HepG2 (cell line): ENCODE data around the gene CCDC86. TPM values are rescaled to one million over a fixed set of nuclear protein-coding genes. Genes with fewer than 3 reads are reported as not detected.
A peak's percentile ranks its signal among the peaks of the same experiment; 100 is the strongest.

Source experiments
- ATAC-seq: fragments of 200-7000 bp; cut with Tn5 transposase; 3 replicates; pipeline ENCODE4 v1.9.1; 2020; ENCODE audit warnings: mild to moderate bottlenecking, moderate library complexity
- BruUV-seq: library from RNA; stranded (reverse); fragments of 400-500 nt; replicated peaks from 2 replicates; lab custom pipeline; 2021; lab: Mats Ljungman, UMichigan
- CTCF ChIA-PET: fragments of 300-600 bp; formaldehyde crosslinking; extraction: SDS; loops from one replicate; lab custom pipeline; 2021; ENCODE audit warnings: low total read pairs, inconsistent platforms, low intra/inter-chr PET ratio; lab: Yijun Ruan, JAX
- POLR2A ChIA-PET: fragments of 350-600 bp; sonication (Branson Sonifier 250); formaldehyde crosslinking; loops from one replicate; lab custom pipeline; 2020; ENCODE audit warnings: antibody characterized with exemption, inconsistent platforms; lab: Yijun Ruan, JAX
- DNase-seq: peaks from one replicate; pipeline ENCODE4 v3.0.0-alpha.2; 2015; ENCODE audit warnings: low spot score
- FAIRE-seq: peaks from 3 replicates; lab custom pipeline; 2011; peaks lifted over from hg19 to GRCh38; lab: Jason Lieb, UNC
- H2AFZ ChIP-seq: one replicate; pipeline ENCODE4 v1.6.1; 2011; ENCODE audit warnings: low read length, inconsistent platforms
- H3K27ac ChIP-seq: fragments of 300-600 bp; 3 replicates; pipeline ENCODE4 v1.8.0; 2011; ENCODE audit warnings: mixed run types, mild to moderate bottlenecking, mixed read lengths, low read length, inconsistent platforms; ENCODE audit not compliant: insufficient read depth; ENCODE audit errors: extremely low read length
- H3K27me3 ChIP-seq, 2 experiments: fragments of 200-600 bp in 1 of 2; 2 replicates in 1 of 2; 3 replicates in 1 of 2; pipeline versions ENCODE4 v1.6.0 to v1.8.0; 2011; ENCODE audit warnings: low read length in 2 of 2, mild to moderate bottlenecking in 2 of 2, moderate library complexity in 2 of 2, inconsistent platforms in 1 of 2; ENCODE audit not compliant: insufficient read depth in 2 of 2, control insufficient read depth in 1 of 2
- H3K36me3 ChIP-seq, 2 experiments: fragments of 200-600 bp in 1 of 2; replicated peaks in 1 of 2; 2 replicates in 1 of 2; 3 replicates in 1 of 2; pipeline versions ENCODE4 v1.5.1 to v1.8.0; 2011; ENCODE audit warnings: low read length in 2 of 2, inconsistent platforms in 1 of 2; ENCODE audit not compliant: insufficient read depth in 2 of 2, control insufficient read depth in 1 of 2
- H3K4me1 ChIP-seq: 2 replicates; pipeline ENCODE4 v1.5.1; 2012; ENCODE audit warnings: low read length, inconsistent platforms; ENCODE audit not compliant: insufficient read depth
- H3K4me2 ChIP-seq: 2 replicates; pipeline ENCODE4 v1.6.0; 2011; ENCODE audit warnings: low read depth, low read length, inconsistent platforms
- H3K4me3 ChIP-seq, 3 experiments: fragments of 200-600 bp in 1 of 3; sonication (generic), shearing (Covaris generic) in 1 of 3; replicated peaks in 1 of 3; 2 replicates each; pipeline ENCODE4 v1.5.1; 2011 to 2016; ENCODE audit warnings: low read length in 3 of 3, inconsistent platforms in 2 of 3, low read depth in 2 of 3, mild to moderate bottlenecking in 2 of 3, control low read depth in 1 of 3, mixed read lengths in 1 of 3; ENCODE audit not compliant: insufficient read depth in 1 of 3
- H3K79me2 ChIP-seq: one replicate; pipeline ENCODE4 v1.6.1; 2011; ENCODE audit warnings: low read length, inconsistent platforms; ENCODE audit not compliant: insufficient read depth
- H3K9ac ChIP-seq: 2 replicates; pipeline ENCODE4 v1.6.0; 2011; ENCODE audit warnings: mild to moderate bottlenecking, low read depth, low read length, inconsistent platforms; ENCODE audit not compliant: insufficient read depth
- H3K9me3 ChIP-seq: 2 replicates; pipeline ENCODE4 v1.5.1; 2012; ENCODE audit warnings: mild to moderate bottlenecking, low read length
- H4K20me1 ChIP-seq: 2 replicates; pipeline ENCODE4 v1.6.0; 2011; ENCODE audit warnings: inconsistent platforms, mild to moderate bottlenecking, low read length, moderate library complexity; ENCODE audit not compliant: insufficient read depth
- HOXA5 ChIP-seq: sonication (generic); formaldehyde crosslinking; IDR thresholded peaks from 2 replicates; pipeline ENCODE4 v1.4.0; 2020; ENCODE audit warnings: missing genetic modification reagents
- MLX ChIP-seq: IDR thresholded peaks from 2 replicates; pipeline ENCODE4 v1.6.1; 2016
- NAIF1 ChIP-seq: sonication (generic); formaldehyde crosslinking; IDR thresholded peaks from 2 replicates; pipeline ENCODE4 v1.5.0; 2020; ENCODE audit warnings: mild to moderate bottlenecking, missing genetic modification reagents, borderline replicate concordance
- PCBP2 ChIP-seq: fragments of 200-400 bp; formaldehyde crosslinking; optimal IDR thresholded peaks from 2 replicates; pipeline ENCODE3; 2018; ENCODE audit warnings: low read length, low read depth; ENCODE audit not compliant: poor library complexity, severe bottlenecking
- PHB2 ChIP-seq: fragments of 450-650 bp; IDR thresholded peaks from 2 replicates; pipeline ENCODE4 v1.6.1; 2018; ENCODE audit not compliant: partially characterized antibody
- PHF8 ChIP-seq: sonication (generic); formaldehyde crosslinking; IDR thresholded peaks from 2 replicates; pipeline ENCODE4 v1.5.0; 2020; ENCODE audit warnings: missing genetic modification reagents
- TOE1 ChIP-seq: sonication (generic); formaldehyde crosslinking; IDR thresholded peaks from 2 replicates; pipeline ENCODE4 v1.4.0; 2020; ENCODE audit warnings: mild to moderate bottlenecking, missing genetic modification reagents
- ZHX1 ChIP-seq: sonication (generic); formaldehyde crosslinking; IDR thresholded peaks from 2 replicates; pipeline ENCODE4 v1.8.1; 2022; ENCODE audit warnings: low read depth, mild to moderate bottlenecking, missing genetic modification reagents
- ZNF33A ChIP-seq: sonication (generic); formaldehyde crosslinking; IDR thresholded peaks from 2 replicates; pipeline ENCODE4 v1.5.1; 2020; ENCODE audit warnings: missing genetic modification reagents, mild to moderate bottlenecking, moderate library complexity, borderline replicate concordance
- ZNF546 ChIP-seq: sonication (generic); formaldehyde crosslinking; conservative IDR thresholded peaks from 2 replicates; pipeline ENCODE4 v1.8.1; 2023; ENCODE audit warnings: mild to moderate bottlenecking, missing genetic modification reagents
- ZNF644 ChIP-seq: IDR thresholded peaks from 2 replicates; pipeline ENCODE4 v1.6.1; 2016; ENCODE audit warnings: low read depth
- ZNF678 ChIP-seq: sonication (generic); formaldehyde crosslinking; IDR thresholded peaks from 2 replicates; pipeline ENCODE4 v1.4.0; 2020; ENCODE audit warnings: mild to moderate bottlenecking, missing genetic modification reagents
- ZNF703 ChIP-seq: sonication (generic); formaldehyde crosslinking; IDR thresholded peaks from 2 replicates; pipeline ENCODE4 v1.5.1; 2020; ENCODE audit warnings: missing genetic modification reagents, mild to moderate bottlenecking, moderate library complexity, borderline replicate concordance
- ZNF878 ChIP-seq: sonication (generic); formaldehyde crosslinking; IDR thresholded peaks from 2 replicates; pipeline ENCODE4 v1.8.1; 2023; ENCODE audit warnings: mild to moderate bottlenecking, missing genetic modification reagents, moderate library complexity
- WGBS: methylation state at CpG from one replicate; pipeline ENCODE4 v1.1.6; 2017; ENCODE audit warnings: low lambda C conversion rate; 5-methylcytosine and 5-hydroxymethylcytosine counted together
- in situ Hi-C: cut with HindIII; loops from 2 replicates; pipeline ENCODE4 v1.10.0; 2017; ENCODE audit warnings: low pct_unique_long_range_greater_than_20kb; ENCODE audit not compliant: extremely low pct_ligation_motif_present
- intact Hi-C: fragments of 100-400 bp; cut with micrococcal nuclease; formaldehyde crosslinking; loops from one replicate; pipeline ENCODE4 v1.10.0; 2022; ENCODE audit not compliant: unreplicated experiment
- polyA plus RNA-seq, 8 experiments: library from polyadenylated mRNA; depleted of rRNA in 3 of 8; stranded (reverse) in 7 of 8; unstranded in 1 of 8; fragments of >200 nt; fragmentation: Illumina TruSeq in 4 of 8; extraction: Trizol in 4 of 8; gene quantifications; 2 replicates each; pipeline versions ENCODE4 v1.2.1 to v1.2.3, GENCODE V29; 2011 to 2016; ENCODE audit warnings: low read depth in 4 of 8, missing spikeins in 1 of 8, mixed read lengths in 1 of 8; ENCODE audit not compliant: insufficient read depth in 1 of 8
- total RNA-seq, 5 experiments: library from RNA; depleted of rRNA; stranded (reverse); fragments of >200 nt; fragmentation: Illumina TruSeq; extraction: Trizol; gene quantifications; 2 replicates each; pipeline ENCODE4 v1.2.3, GENCODE V29; 2016; ENCODE audit warnings: low read depth in 1 of 5
- TF ChIP-seq, protein P1 (sequence below): sonication (generic); IDR thresholded peaks from 2 replicates; pipeline ENCODE4 v1.6.1; 2016; ENCODE audit warnings: low read depth, borderline replicate concordance

CCDC86 gene
- total and polyA plus RNA-seq, 2 of the 13 experiments (the other 11 are each of a cell fraction or from before 2014, with no cell fraction given), result 33.8 to 37.6 TPM

DNA sequence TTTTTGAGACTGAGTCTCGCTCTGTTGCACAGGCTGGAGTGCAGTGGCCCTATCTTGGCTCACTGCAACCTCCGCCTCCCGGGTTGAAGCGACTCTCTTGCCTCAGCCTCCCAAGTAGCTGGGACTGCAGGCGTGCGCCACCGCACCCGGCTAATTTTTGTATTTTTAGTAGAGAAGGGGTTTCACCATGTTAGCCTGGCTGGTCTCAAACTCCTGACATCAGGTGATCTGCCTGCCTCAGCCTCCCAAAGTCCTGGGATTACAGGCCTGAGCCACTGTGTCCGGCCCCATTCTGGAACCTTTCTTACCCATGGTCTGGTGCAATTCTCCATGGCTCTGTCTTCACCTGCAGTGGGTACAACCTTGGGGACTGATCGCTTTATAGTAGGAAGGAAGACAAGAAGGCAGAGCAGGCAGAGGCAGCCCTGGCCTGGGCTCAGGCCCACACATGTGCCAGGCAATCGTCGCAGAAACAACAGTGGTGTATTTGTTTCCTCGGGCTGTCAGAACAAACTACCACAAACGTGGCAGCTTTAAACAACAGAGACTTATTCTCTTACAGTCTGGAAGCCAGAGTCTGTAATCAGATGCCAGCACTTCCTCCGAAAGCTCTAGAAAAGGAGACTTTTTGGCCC lies 17.8 kb downstream of the CCDC86 start:
- H3K79me2 ChIP-seq, result no peaks in the 10 kb centered on the region
- H3K9ac ChIP-seq, result no peak overlapping the region
- H3K9me3 ChIP-seq, result no peaks in the 10 kb centered on the region
- WGBS, result 60% methylated on average over 15 of the region's 15 CpGs
- no peak overlapping the region for H3K27ac ChIP-seq
- in situ Hi-C loops (no loop called here), intact Hi-C loops (no loop called here)
- no TSS peak for BruUV-seq
- no peaks in the 10 kb centered on the region for H3K36me3 ChIP-seq
- ATAC-seq, result no peak
- H3K4me2 ChIP-seq, result no peak overlapping the region
- H2AFZ ChIP-seq, result peak overlapping the region; percentile 77
- peaks cover 0 to 9% of the 10 kb centered on the region in 2 experiments; a peak in 2 of 5 replicates for H3K27me3 ChIP-seq
- DNase-seq, result no peak
- TF ChIP-seq PHF8 (no peak), HOXA5 (no peak), NAIF1 (CRISPR knock-in tag) (no peak), ZNF878 (no peak), TOE1 (CRISPR knock-in tag) (no peak), ZNF546 (CRISPR knock-in tag) (no peak), MLX (CRISPR knock-in tag) (no peak), PHB2 (no peak), ZNF644 (CRISPR knock-in tag) (no peak), ZHX1 (CRISPR knock-in tag) (no peak), ZNF678 (CRISPR knock-in tag) (no peak), PCBP2 (no peak), ZNF33A (CRISPR knock-in tag) (no peak), ZNF703 (CRISPR knock-in tag) (no peak)
- TF ChIP-seq, protein P1, sequence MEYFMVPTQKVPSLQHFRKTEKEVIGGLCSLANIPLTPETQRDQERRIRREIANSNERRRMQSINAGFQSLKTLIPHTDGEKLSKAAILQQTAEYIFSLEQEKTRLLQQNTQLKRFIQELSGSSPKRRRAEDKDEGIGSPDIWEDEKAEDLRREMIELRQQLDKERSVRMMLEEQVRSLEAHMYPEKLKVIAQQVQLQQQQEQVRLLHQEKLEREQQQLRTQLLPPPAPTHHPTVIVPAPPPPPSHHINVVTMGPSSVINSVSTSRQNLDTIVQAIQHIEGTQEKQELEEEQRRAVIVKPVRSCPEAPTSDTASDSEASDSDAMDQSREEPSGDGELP, result no peak
- H3K4me3 ChIP-seq, result no peak overlapping the region
- H3K4me1 ChIP-seq, result peaks cover 56% of the 10 kb centered on the region
- no peak for FAIRE-seq
- no peaks in the 10 kb centered on the region for H4K20me1 ChIP-seq
- ChIA-PET CTCF (no interaction called here), POLR2A (no interaction called here)
